ENCODE data around the gene RREB1. TPM values are rescaled to one million over a fixed set of nuclear protein-coding genes. Genes with fewer than 3 reads are reported as not detected.

RREB1 gene
- total RNA-seq, 1 experiment from 2014 or later: 30.7 TPM

DNA sequence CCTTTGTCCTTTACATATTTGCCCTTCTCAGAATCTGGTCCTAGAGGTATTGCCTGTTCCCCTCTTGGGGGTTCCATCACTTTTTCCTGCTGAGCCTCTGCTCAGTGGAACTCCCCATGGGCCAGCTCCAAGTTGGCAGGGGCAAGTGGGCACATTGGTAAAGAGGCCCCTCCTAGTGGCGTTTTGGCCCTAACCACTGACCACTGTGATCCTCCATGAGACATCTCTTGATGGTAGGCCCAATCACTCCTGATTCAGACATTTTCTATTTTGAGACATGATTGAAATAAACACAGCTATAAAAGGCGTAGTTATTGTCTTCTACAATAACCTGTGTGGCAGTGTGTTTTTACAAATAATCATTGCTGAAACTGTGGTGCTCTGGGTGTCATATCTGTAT, 83.0 kb downstream of the RREB1 start:
- Histone ChIP-seq H3K4me3 (ENCODE audit: low read depth in 2 of 2, low read length in 2 of 2) (no peak overlapping the region), H3K36me3 (ENCODE audit: control insufficient read depth, insufficient read depth, low read length) (peaks cover 21% of the 10 kb centered on the region), H3K27ac (ENCODE audit: low read length) (no peak overlapping the region), H3K27me3 (ENCODE audit: control insufficient read depth, insufficient read depth, low read length) (no peaks in the 10 kb centered on the region), H3K9me3 (ENCODE audit: control insufficient read depth, insufficient read depth, low read depth, low read length) (no peaks in the 10 kb centered on the region), H3K4me1 (ENCODE audit: control insufficient read depth, insufficient read depth, low read length) (no peaks in the 10 kb centered on the region)
- no peak for ATAC-seq
- in situ Hi-C loops (cut with HindIII; ENCODE audit: low pct_unique_long_range_greater_than_20kb, low sequenced_read_pairs) (no loop called here), intact Hi-C loops (cut with micrococcal nuclease; ENCODE audit: unreplicated experiment) (no loop called here)
- TF ChIP-seq, protein P1, sequence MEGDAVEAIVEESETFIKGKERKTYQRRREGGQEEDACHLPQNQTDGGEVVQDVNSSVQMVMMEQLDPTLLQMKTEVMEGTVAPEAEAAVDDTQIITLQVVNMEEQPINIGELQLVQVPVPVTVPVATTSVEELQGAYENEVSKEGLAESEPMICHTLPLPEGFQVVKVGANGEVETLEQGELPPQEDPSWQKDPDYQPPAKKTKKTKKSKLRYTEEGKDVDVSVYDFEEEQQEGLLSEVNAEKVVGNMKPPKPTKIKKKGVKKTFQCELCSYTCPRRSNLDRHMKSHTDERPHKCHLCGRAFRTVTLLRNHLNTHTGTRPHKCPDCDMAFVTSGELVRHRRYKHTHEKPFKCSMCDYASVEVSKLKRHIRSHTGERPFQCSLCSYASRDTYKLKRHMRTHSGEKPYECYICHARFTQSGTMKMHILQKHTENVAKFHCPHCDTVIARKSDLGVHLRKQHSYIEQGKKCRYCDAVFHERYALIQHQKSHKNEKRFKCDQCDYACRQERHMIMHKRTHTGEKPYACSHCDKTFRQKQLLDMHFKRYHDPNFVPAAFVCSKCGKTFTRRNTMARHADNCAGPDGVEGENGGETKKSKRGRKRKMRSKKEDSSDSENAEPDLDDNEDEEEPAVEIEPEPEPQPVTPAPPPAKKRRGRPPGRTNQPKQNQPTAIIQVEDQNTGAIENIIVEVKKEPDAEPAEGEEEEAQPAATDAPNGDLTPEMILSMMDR (IDR thresholded peaks at IDR 0.05): no peak
- BruUV-seq (replicated peaks): no TSS peak
- no peak for DNase-seq (ENCODE audit: low read depth, low spot score)
- ChIA-PET CTCF (no interaction called here), POLR2A (no interaction called here)

DNA sequence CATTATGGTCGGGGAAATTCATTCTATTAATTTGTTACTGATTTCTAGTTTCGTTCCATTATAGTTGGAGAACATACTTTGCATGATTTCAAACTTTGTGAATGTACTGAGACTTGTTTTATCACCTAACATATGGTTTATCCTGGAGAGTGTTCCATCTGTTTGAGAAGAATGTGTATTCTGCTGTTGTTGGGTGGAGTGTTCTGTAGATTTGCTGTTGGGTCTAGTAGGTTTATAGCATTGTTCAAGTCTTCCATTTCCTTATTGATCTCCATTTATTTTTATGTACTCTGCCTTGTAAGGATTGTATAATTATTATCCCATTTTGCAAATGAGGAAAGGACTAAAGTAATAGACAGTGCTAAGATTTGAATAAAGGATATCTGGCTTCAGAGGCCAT, 85.4 kb downstream of the RREB1 start:
- ATAC-seq: no peak
- no peak overlapping the region for H3K27ac ChIP-seq (ENCODE audit: low read length)
- H3K9me3 ChIP-seq (ENCODE audit: control insufficient read depth, insufficient read depth, low read depth, low read length): no peaks in the 10 kb centered on the region
- CTCF ChIA-PET: no interaction called here
- no peak for DNase-seq (ENCODE audit: low read depth, low spot score)
- POLR2A ChIA-PET: no interaction called here
- in situ Hi-C loops (cut with HindIII; ENCODE audit: low pct_unique_long_range_greater_than_20kb, low sequenced_read_pairs) (no loop called here), intact Hi-C loops (cut with micrococcal nuclease; ENCODE audit: unreplicated experiment) (no loop called here)
- H3K27me3 ChIP-seq (ENCODE audit: control insufficient read depth, insufficient read depth, low read length): no peaks in the 10 kb centered on the region
- BruUV-seq (replicated peaks): no TSS peak
- TF ChIP-seq TCF7L2 (IDR thresholded peaks at IDR 0.05; ENCODE audit: low read depth, low read length) (no peak), POLR2AphosphoS5 (IDR thresholded peaks at IDR 0.05; ENCODE audit: low read depth, low read length) (no peak), SIN3A (IDR thresholded peaks at IDR 0.05; ENCODE audit: borderline replicate concordance, insufficient read depth, low read depth, low read length) (no peak)
- TF ChIP-seq, protein P1 (IDR thresholded peaks at IDR 0.05): no peak
- TF ChIP-seq, protein P2, sequence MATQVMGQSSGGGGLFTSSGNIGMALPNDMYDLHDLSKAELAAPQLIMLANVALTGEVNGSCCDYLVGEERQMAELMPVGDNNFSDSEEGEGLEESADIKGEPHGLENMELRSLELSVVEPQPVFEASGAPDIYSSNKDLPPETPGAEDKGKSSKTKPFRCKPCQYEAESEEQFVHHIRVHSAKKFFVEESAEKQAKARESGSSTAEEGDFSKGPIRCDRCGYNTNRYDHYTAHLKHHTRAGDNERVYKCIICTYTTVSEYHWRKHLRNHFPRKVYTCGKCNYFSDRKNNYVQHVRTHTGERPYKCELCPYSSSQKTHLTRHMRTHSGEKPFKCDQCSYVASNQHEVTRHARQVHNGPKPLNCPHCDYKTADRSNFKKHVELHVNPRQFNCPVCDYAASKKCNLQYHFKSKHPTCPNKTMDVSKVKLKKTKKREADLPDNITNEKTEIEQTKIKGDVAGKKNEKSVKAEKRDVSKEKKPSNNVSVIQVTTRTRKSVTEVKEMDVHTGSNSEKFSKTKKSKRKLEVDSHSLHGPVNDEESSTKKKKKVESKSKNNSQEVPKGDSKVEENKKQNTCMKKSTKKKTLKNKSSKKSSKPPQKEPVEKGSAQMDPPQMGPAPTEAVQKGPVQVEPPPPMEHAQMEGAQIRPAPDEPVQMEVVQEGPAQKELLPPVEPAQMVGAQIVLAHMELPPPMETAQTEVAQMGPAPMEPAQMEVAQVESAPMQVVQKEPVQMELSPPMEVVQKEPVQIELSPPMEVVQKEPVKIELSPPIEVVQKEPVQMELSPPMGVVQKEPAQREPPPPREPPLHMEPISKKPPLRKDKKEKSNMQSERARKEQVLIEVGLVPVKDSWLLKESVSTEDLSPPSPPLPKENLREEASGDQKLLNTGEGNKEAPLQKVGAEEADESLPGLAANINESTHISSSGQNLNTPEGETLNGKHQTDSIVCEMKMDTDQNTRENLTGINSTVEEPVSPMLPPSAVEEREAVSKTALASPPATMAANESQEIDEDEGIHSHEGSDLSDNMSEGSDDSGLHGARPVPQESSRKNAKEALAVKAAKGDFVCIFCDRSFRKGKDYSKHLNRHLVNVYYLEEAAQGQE (IDR thresholded peaks at IDR 0.05; ENCODE audit: insufficient read depth in 1 of 2, low read depth in 2 of 2, low read length in 1 of 2): no peak
- no peaks in the 10 kb centered on the region for H3K4me1 ChIP-seq (ENCODE audit: control insufficient read depth, insufficient read depth, low read length)
- peaks cover 16% of the 10 kb centered on the region for H3K36me3 ChIP-seq (ENCODE audit: control insufficient read depth, insufficient read depth, low read length)
- H3K4me3 ChIP-seq (ENCODE audit: low read depth in 2 of 2, low read length in 2 of 2): no peak overlapping the region

DNA sequence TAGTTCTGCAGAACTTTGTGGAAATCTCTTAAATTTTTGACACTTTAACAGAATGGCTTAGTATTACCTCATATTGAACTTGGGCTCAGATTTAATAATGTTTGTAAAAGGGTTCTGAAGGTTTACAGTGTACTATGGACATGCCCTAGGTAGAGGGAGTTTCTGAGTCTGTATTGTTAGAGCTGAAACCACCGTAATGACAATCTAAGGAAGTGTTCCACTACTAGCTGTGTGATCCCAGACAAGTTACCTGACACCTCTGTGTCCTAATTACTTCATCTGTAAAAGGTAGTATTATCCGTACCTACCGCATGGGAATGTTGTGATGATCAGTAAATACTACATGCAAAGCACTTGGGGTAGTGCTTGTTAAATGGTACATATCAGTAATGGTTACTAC, 86.9 kb downstream of the RREB1 start:
- intact Hi-C loops (cut with micrococcal nuclease; ENCODE audit: unreplicated experiment): no loop called here
- TF ChIP-seq, protein P1 (IDR thresholded peaks at IDR 0.05): no peak
- TF ChIP-seq TCF7L2 (IDR thresholded peaks at IDR 0.05; ENCODE audit: low read depth, low read length): no peak
- TF ChIP-seq POLR2AphosphoS5 (IDR thresholded peaks at IDR 0.05; ENCODE audit: low read depth, low read length): no peak
- TF ChIP-seq SIN3A (IDR thresholded peaks at IDR 0.05; ENCODE audit: borderline replicate concordance, insufficient read depth, low read depth, low read length): no peak
- TF ChIP-seq, protein P2 (IDR thresholded peaks at IDR 0.05; ENCODE audit: insufficient read depth in 1 of 2, low read depth in 2 of 2, low read length in 1 of 2): no peak
- no peak overlapping the region for H3K4me3 ChIP-seq (ENCODE audit: low read depth in 2 of 2, low read length in 2 of 2)
- in situ Hi-C loops (cut with HindIII; ENCODE audit: low pct_unique_long_range_greater_than_20kb, low sequenced_read_pairs): no loop called here
- no peak for DNase-seq (ENCODE audit: low read depth, low spot score)
- H3K27me3 ChIP-seq (ENCODE audit: control insufficient read depth, insufficient read depth, low read length): no peaks in the 10 kb centered on the region
- no peak for ATAC-seq
- CTCF ChIA-PET: no interaction called here
- H3K36me3 ChIP-seq (ENCODE audit: control insufficient read depth, insufficient read depth, low read length): peaks cover 7% of the 10 kb centered on the region
- POLR2A ChIA-PET: no interaction called here
- H3K27ac ChIP-seq (ENCODE audit: low read length): no peak overlapping the region
- H3K9me3 ChIP-seq (ENCODE audit: control insufficient read depth, insufficient read depth, low read depth, low read length): no peaks in the 10 kb centered on the region
- H3K4me1 ChIP-seq (ENCODE audit: control insufficient read depth, insufficient read depth, low read length): no peaks in the 10 kb centered on the region
- no TSS peak for BruUV-seq (replicated peaks)
